GM20000 (cell line): ENCODE measurements around the gene ALS2.

Source experiments
- DNase-seq: peaks from one replicate; pipeline ENCODE4 v3.0.0; 2012; ENCODE audit warnings: low spot score
- CTCF ChIP-seq: IDR thresholded peaks from 2 replicates; pipeline ENCODE4 v1.5.1; 2012; ENCODE audit warnings: mild to moderate bottlenecking, control low read depth; ENCODE audit errors: extremely low read depth, missing control alignments

The ALS2 gene

GRCh38 chr2:201780674-201781493 is at the start of gene ALS2:
TSS of gene ALS2 (minus strand) at chr2:201780933. CDS start at chr2:201768885, 12,048 bp downstream.
- DNase-seq: peak; percentile 89
- no peak for TF ChIP-seq CTCF

GRCh38 chr2:201828220-201828619 is 47.5 kb upstream of the ALS2 start:
- DNase-seq: no peak
- no peak for TF ChIP-seq CTCF

GRCh38 chr2:201827621-201828020 is 46.9 kb upstream of the ALS2 start:
- no peak for TF ChIP-seq CTCF
- no peak for DNase-seq

- no peak for DNase-seq
- no peak for TF ChIP-seq CTCF
These were observed 43.5 kb upstream of the ALS2 start for GRCh38 chr2:201824212-201824611.

- TF ChIP-seq CTCF: no peak
- no peak for DNase-seq
These were observed 40.3 kb upstream of the ALS2 start for GRCh38 chr2:201821080-201821479.

- DNase-seq: no peak
- TF ChIP-seq CTCF: no peak
These were observed 39.8 kb upstream of the ALS2 start for GRCh38 chr2:201820383-201821007.
